Measurements from ENCODE around the gene SBK3.
"Not testable (repeated sequence)": the region's sequence is repeated elsewhere in the genome, so short reads cannot be mapped to it uniquely, and the experiment has no call there.

SBK3 gene

GRCh38 chr19:55576746-55577145 is 31.4 kb upstream of the SBK3 start:
- no peak for DNase-seq (ENCODE audit: low read depth in 2 of 2)

- not testable (repeated sequence) for DNase-seq (ENCODE audit: low read depth in 2 of 2)
Measured at GRCh38 chr19:55573929-55574328, 28.6 kb upstream of the SBK3 start.

GRCh38 chr19:55569477-55569876 is 24.1 kb upstream of the SBK3 start:
- DNase-seq (ENCODE audit: low read depth in 2 of 2) = not testable (repeated sequence)

GRCh38 chr19:55567708-55568328 is 22.5 kb upstream of the SBK3 start:
- DNase-seq (ENCODE audit: low read depth in 2 of 2) = no peak

- DNase-seq (ENCODE audit: low read depth in 2 of 2) = no peak
Measured at GRCh38 chr19:55566823-55567222, 21.5 kb upstream of the SBK3 start.

GRCh38 chr19:55563261-55563690 is 17.9 kb upstream of the SBK3 start:
- no peak for DNase-seq (ENCODE audit: low read depth in 2 of 2)

DNA sequence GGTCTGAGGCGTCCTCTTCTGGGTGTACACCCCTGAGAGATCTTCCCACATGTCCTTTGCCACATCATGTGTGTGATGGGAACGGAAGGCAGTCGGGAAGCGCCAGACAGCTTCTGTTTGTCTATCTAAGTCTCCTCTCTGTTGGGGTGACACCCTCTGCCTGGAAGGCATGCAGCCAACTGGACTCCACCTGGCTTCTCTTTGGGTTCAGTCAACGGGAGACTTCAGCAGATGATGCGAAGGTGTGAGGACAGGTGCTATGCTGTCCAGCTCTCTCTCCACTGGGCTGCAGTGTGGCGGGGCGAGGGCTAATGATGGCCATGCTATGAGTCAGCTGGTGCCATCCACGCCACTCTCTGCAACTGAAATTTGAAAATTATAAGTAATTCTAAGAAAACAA is 14.3 kb upstream of the SBK3 start:
- DNase-seq (ENCODE audit: low read depth in 2 of 2) = no peak

DNA sequence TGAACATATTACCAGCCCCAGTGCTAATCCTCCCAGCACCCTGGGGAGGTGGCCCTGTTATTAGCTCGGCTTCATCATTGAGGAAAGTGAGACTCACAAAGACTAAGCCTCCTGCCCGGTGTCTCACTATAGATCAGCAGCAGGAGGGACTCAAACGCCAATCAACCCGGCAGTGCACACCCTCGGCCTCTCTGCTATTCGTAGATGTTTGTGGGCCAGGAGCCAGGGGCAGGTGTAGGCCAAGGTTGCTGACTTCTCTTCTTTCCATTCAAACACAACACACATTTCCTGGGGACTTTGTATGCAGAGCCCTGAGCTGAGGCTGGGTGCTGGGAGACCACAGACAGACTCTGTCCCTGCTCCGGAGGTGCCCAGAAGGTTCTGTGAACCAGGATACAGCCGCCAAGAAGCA is 9.4 kb upstream of the SBK3 start:
- no peak for DNase-seq (ENCODE audit: low read depth in 2 of 2)

GRCh38 chr19:55554302-55554701 is 9.0 kb upstream of the SBK3 start:
- no peak for DNase-seq (ENCODE audit: low read depth in 2 of 2)

GRCh38 chr19:55553217-55554182 is 8.2 kb upstream of the SBK3 start:
- DNase-seq (ENCODE audit: low read depth in 2 of 2) = no peak

DNA sequence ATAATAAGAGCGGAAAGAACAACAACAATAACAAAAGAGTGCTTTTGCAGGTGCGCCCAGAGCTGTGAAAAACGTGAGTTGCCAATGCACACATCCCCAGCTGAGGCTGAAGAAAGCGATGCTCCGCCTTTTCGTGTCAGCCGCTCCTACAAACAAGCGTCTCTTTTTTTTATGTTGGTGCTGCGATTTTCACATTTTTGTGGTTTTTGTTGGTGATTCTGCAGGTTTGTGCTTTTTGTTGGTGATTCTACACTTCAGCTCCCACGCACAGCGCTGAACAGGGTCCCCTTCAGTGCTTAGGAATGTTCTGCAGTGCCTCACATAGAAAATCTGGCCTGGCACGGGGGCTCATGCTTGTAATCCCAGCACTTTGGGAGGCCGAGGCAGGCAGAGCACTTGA is 7.3 kb upstream of the SBK3 start:
- no peak for DNase-seq (ENCODE audit: low read depth in 2 of 2)

GRCh38 chr19:55552206-55552605 is 6.9 kb upstream of the SBK3 start:
- no peak for DNase-seq (ENCODE audit: low read depth in 2 of 2)

GRCh38 chr19:55550321-55550650 is 4.9 kb upstream of the SBK3 start:
- DNase-seq (ENCODE audit: low read depth in 2 of 2) = no peak

GRCh38 chr19:55549500-55550320 is 4.4 kb upstream of the SBK3 start:
- no peak for DNase-seq (ENCODE audit: low read depth in 2 of 2)

DNA sequence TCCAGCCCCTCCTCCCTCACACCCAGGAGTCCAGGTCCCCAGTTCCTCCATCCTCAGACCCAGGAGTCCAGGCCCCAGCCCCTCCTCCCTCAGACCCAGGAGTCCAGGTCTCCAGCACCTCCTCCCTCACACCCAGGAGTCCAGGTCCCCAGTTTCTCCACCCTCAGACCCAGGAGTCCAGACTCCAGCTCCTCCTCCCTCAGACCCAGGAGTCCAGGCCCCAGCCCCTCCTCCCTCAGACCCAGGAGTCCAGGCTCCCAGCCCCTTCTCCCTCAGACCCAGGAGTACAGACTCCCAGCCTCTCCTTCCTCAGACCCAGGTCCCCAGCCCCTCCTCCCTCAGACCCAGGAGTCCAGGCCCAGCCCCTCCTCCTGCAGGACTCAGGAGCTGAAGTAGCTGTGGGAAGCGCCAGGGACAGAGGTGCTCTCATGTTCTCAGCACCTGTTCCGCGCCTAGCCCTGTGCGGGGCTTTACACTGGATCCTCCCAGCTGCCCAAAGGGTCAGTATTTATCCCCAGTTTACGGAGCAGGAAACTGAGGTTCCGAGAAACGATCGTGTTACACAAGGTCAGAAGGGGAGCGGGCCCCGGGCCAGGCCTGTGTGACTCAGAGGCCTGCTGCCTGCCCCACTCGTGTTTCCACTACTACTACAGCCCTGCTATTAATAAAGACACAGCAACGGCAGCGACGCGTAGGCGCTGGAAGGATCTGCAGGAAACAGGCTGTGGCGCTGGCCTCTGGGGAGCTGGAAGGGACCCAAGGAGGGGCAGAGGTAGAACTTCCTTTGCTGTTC is 1.7 kb upstream of the SBK3 start:
- no peak for DNase-seq (ENCODE audit: low read depth in 2 of 2)

DNA sequence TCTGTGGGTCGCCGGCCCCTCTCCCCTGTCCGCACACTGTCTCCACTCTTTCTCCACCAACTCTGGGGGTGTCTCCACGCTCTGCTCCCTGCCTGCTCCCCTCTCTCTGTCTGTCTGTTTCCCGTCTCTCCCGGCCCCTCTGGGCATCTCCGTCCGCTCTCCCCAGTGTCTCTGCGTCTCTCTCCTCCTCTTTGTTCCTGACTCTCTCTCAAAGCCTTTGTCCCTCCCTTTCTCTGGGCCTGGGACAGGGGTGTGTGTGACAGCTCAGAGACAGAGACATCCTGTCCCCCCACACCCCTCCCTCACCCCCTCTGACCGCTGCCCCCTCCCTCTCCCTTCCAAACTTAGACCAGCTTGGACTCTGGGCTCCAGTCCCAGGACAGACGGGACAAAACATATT is 668 bp upstream of the SBK3 start:
- DNase-seq (ENCODE audit: low read depth in 2 of 2) = no peak

- DNase-seq (ENCODE audit: low read depth in 2 of 2) = no peak
Measured at GRCh38 chr19:55544776-55545439, 435 bp downstream of the SBK3 start.

DNA sequence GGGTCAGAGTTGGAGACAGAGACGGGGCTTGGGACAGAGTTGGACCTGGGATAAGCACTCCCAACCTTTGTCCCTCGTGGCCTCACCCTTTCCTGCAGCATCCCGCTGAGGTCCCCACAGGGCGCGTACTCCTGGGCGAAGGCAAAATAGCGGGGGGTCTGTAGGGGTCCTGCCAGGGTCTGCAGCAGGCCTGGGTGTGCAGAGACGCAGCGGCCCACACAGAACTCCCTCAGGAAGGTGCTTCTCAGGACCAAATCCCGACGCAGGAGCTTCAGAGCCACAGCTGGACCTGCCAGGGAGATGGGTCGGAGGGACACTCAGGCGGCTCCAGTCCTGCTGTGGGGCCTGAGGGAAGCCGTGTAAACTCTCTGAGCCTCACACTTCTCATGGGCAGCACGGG is 1.3 kb downstream of the SBK3 start:
- DNase-seq (ENCODE audit: low read depth in 2 of 2) = no peak

DNA sequence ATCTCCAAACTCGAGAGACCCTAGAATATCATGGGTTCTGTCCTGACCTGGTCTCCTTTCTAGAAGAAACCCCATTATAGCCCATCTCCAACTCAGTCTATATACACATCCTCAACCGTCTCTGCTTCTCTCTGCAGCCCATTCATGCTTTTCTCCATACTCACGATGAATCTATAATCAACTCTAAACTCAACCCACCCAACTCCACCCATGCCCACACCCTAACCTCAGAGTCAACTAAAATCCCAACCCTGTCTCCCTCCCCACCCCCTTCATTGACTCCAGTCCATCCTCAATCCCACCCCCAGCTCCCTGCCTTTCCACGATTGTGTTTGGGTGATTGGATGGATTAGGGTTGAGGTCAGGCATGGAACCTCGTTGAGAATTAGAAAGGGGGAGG is 1.8 kb downstream of the SBK3 start:
- no peak for DNase-seq (ENCODE audit: low read depth in 2 of 2)

- no peak for DNase-seq (ENCODE audit: low read depth in 2 of 2)
Measured at GRCh38 chr19:55542292-55542855, 3.0 kb downstream of the SBK3 start.

DNA sequence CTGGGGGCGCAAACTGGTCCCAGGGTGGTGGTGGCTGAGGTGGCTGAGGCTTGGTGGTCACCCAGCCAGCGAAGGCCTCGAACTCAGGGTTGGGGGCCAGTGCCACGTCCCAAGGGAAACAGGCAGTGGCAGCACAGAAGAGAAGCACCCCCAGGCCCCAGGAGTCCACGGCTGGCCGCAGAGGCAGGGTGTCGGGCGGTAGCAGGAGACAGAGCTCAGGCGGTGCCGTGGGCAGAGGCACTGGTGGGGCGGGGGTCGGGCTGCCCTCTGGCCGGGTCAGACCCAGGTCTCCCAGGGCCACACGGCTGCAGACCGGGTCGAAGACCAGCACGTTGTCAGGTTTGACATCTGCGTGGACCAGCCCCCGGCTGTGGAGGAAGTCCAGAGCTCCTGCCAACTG is 4.3 kb downstream of the SBK3 start:
- no peak for DNase-seq (ENCODE audit: low read depth in 2 of 2)

Data from stimulated activated CD4-positive, alpha-beta T cell treated with anti-CD3 and anti-CD28 coated beads, Interleukin-1b, Interleukin-23, amount 100 ng/mL, for 4 hours (primary cell).